CD4-positive, alpha-beta T cell treated with Interleukin-1 beta for 1 hour (primary cell): ENCODE data around the gene SULT1C4.
"Not testable (repeated sequence)": the region's sequence is repeated elsewhere in the genome, so short reads cannot be mapped to it uniquely, and the experiment has no call there.

ENCODE experiments used
- DNase-seq, 2 donors: peaks; one replicate each; pipeline ENCODE4 v3.0.0-alpha.2; 2020 to 2022

The SULT1C4 gene

DNA sequence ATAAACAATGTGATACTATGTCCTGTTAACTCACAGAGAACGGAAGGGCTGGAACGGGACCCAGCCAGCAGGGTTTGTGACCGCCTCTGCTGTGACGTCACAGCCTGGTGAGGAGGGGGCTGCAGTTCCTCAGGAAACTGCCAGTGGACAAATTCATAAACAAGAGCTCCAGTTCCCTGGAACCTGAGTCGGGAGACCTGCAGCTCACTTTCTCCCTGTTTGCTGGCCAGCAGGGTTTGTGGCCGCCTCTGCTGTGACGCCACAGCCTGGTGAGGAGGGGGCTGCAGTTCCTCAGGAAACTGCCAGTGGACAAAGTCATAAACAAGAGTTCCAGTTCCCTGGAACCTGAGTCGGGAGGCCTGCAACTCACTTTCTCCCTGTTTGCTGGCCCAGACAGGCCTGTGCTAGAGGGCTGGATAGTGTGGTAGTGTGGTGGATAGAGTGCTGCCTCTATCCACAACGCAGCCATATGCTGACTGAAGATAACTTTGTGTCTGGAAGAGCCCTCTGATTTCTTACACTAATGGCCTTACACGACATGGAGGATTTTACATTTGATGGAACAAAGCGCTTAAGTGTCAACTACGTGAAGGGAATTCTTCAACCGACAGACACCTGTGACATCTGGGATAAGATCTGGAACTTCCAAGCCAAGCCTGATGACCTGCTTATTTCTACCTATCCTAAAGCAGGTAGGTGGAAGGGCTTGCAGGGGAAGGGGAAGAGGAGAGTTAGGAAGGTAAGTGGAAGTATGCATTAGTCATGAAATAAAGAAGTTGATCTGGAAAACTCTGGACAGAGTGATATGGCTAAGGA lies at the start of gene SULT1C4:
SULT1C4 (plus strand) TSS at position 140 of the 816 bp plus-strand sequence; CDS start at position 524, 384 bp downstream.
- no peak for DNase-seq

DNA sequence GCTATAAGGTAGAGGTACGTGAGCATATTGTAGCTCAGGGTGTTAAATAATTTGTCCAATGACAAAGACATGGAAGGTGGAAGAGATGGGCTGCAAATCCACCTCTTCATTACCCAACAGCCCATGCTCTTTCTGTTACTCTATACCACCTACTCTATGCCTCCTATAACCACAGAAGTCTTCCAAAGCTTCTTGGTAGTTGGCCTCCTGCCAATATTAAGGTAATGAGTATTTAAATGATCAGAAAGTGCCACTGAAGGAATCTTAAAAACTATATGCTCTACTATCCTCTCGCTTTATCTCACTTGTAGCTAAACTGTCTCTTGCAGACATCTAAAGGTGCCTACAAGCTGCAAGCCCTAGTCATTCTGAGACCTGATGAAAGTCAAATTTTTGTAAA lies 48.0 kb upstream of the SULT1C4 start:
- DNase-seq: no peak

DNA sequence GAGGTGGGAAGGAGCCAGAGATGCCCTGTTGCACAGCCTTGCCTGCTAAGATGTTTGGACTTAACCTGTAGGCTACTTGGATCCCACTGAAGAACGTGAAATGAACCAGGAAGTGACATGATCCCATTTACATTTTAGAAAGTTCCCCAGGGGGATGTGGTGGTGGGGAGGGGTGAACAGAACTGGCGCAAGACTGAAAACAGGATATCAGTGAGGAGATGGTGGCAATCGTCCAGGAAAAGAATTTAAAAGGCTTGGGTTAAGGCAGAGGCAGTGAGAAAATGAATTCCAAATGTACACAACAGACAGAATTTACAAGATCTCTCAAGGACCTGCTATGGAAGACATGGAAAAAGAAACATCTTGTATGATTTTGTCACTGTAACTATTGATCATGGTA lies 46.8 kb upstream of the SULT1C4 start:
- DNase-seq: no peak

DNA sequence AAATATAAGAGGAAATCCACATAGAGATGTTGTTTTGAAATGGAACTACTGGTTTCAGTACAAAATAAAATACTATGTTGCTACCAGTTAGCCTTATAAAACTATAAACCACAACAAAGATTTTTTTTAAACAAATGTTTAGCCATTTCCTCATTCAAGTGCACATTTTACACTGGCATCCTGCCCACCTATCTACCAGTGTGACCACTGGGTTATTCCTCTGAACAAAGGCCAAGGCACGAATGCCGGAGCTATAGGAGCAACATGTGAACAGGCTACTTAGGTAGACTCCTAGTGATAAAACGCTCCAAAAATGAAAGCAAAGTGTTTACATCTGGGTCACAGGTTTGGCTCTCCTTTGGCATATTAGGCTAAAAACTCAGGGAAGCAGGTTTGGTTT lies 31.8 kb upstream of the SULT1C4 start:
- no peak for DNase-seq

DNA sequence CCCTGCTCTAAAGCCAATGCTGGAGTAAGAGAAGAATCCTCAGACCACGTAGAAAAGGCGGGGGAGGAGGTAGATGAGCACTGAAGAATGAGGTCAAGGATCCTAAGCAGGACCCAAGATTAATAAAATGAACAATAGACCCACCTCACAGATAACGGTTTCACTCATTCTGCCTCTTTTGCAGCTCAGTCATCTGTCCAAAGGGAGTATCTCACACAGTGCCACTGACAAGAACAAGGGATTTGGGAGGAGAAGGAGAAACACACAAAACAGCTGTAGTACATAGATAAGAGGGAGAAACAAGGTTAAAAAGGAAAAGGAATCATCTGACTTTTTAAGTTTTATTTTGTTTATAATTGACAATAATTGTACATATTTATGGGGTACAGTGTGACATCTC lies 30.9 kb upstream of the SULT1C4 start:
- no peak for DNase-seq

DNA sequence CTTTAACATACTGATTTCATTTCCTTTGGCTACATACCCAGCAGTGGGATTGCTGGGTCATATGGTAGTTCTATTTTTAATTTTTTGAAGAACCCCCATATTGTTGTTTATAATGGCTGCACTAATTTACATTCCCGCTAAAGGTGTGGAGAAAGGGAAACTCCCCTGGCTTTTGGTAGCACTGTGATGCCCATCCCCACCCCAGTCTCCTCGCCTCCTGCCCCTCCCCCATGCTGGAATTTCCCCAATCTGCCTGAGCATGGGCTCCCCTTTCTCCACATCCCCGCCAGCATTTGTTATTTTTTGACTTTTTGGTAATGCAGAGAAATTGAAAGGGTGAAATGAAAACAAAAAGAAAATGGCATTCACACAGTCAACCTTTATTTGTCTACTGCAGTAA lies 30.0 kb upstream of the SULT1C4 start:
- DNase-seq: no peak

DNA sequence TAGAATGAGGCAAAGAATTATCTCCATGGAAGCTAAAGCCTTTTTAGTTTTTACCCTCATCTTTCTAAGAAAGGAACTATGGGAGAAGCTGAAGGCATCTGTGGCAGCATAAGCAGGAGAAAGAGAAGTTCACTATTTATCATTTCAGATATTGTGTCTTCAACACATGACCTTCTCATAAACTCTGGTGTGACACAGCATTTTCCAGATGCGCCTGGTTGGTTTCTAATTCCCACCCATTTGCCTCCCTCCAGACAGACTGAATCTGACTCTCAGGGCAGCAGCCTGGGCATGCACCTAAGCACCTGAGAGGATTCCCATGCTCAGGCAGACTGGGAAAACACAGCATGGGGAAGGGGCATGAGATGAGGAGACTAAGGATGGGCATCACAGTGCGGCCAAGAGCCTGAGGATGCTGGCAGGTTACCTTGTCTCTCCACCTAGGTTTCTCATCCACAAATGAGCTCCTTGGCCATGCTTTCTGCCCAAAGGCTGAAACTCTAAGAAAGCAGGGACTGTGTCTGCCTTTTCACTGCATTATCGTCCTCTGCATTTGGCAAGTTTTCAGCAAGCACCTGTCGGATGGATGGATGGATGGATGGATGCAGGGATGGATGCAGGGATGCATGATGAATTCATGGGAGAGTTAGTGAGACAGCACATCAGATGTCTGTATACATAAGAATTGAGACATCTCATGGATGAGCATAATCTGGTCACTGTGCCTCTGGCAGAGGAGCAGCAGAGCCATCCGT lies 28.8 kb upstream of the SULT1C4 start:
- DNase-seq: no peak

DNA sequence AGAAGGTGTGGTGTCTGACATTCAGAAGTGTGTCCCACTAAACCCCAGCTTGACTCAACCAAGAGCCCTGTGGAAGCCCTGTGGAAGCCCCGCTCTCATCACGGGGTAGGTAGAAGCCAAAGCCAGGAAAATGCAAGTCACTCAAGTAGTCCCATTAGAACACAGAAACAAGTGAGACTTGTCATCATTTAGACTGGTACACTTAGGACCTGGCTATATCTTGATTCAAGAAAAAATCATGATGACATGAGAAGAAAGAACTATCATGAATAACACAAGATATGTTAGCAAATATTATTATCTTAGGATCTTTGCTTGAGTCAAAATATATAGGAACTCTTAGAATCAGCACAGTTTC lies 28.2 kb upstream of the SULT1C4 start:
- DNase-seq: no peak

DNA sequence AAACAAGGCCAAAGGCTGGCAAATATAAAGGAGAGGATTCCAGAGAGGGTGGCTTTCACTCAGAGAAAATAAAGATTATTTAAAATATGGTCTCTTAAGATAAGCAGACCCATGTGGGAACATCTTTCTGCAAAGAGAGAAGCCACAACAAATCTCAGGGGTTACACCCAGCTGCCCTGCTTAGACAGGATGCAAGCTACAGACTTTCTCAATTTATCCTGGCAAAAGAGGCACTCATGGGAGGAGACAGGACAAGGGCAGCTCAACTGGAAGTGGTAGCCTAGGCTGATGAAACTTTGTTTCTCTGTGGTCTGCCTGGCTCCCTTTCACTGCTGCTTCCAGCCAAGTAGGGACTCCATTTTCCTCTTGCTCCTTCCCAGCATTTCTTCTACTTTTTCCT lies 25.9 kb upstream of the SULT1C4 start:
- no peak for DNase-seq

DNA sequence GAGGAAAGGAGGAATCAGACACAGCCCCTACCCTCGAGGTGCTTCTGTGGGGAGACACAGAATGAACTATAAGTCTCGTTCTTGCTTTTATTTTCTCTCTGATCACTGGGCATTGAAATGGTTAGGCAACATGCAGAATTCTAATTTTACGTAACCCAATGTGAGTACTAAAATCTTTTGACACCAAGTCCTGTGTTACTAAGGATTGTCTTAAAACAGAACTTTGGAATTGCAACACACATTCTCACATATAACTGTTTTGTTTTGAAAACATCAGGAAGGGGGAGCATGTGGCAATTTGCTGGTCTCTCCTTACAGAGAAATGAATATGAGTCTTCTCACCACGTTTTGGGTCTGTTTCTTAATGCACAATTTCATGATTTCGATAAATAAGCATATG lies 23.6 kb upstream of the SULT1C4 start:
- no peak for DNase-seq

DNA sequence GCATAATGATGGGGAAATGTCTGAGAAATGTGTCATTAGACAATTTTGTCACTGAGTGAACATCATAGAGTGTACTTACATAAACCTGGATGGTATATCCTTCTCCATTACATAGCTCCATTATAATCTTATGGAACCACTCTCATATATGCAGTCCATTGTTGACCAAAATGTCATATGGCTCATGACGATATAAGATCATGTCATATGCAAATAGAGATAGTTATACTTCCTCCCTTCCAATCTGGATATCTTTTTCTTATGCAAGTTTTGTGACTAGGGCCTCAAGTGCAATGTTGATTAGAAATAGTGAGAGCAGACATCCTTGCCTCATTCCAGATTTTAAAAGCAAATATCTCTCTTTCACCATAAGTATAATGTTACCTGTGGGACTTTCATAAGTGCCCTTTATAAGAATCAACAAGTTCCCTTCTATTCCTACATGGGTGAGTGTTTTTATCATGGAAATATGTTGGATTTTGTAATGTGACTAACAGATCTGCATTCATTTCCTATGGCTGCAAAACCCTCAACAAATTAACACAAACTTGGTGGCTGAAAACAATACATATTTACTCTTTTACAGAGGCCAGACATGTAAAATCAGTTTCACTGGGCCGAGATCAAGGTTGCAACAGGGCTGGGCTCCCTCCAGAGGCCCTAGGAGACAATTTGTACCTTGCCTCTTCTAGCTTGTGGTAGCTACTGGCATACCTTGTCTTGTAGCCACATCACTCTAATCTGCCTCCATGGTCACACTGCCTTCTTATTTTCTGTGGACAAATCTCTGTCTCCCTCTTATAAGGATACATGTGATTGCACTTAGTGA lies 21.6 kb upstream of the SULT1C4 start:
- no peak for DNase-seq

DNA sequence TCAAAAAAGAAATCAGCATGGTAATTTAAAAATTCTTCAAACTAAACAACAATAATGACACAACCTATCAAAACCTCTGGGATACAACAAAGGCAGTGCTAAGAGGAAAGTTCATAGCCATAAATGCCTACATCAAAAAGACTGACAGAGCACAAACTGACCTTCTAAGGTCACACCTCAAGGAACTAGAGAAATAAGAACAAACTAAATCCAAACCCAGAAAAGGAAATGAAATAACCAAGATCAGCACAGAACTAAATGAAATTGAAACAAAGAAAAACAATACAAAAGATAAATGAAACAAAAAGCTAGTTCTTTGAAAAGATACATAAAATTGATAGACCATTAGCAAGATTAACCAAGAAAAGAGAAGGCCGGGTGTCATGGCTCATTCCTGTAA lies 18.4 kb upstream of the SULT1C4 start:
- not testable (repeated sequence) for DNase-seq

DNA sequence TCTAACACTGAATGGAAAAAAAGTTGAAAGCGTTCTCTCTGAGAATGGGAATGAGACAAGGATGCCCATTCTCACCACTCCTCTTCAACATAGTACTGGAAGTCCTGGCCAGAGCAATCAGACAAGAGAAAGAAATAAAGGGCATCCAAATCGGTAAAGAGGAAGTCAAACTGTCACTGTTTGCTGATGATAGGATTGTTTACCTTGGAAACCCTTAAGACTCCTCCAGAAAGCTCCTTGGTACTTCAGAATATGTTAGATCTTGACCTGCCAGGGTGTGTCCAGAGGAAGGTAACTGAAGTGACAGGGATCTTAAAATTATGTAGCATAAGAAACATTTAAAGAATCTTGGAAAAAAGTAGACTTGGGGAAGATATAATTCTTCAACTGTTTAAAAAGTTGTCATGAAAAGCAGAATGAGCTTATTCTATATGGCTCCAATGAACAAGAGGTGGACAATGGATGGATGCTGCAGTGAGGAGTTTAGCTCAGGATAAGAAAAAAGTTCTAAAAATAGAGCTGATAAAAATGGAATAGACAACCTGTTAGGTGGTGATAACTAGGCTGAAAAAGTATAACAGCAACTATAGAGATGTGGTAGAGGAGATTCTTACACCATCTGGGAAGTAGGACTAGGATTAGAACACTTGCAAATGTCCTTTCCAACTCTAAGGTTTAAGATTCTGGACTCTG lies 16.8 kb upstream of the SULT1C4 start:
- DNase-seq: no peak

DNA sequence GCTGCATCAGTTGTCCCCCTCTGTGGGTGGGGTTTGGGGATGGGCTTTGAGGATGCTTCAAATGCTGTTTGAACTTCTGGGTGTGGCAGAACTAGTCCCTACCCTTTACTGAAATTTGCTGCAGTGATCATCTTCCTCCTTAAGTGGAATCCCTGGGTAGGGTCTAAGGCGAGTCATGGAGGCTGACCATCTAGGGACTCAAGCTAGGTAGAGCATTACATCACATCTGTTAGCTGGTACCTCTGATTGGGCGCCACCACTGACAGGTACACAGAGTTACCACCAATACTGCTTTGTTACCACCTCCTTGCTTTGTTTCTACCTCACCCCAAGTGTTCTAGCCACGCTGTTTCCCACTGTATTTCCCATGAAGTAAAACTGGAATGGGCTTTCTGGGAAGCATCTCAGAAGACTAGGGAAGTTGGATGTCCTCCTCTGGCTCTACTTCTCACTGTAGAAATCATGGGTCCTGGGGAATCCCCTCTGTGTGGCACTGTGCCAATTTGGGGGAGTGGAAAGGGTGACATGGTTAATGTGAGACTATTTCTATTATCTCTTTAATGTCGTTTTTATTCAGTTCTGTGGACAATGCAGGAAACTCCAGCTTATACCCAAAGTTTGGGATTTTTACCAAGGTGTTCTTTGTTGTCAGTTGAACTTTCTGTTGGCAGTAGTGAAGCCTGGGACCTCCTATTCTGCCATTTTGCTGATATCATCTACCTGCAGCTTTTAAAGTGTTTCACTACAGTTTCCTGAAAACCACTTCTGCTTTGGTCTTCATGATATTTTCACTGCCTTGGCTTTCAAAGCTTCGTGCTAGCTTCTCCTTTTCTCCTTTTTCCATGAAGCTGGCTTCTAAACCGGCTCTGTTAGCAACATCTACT lies 14.5 kb upstream of the SULT1C4 start:
- DNase-seq: no peak

DNA sequence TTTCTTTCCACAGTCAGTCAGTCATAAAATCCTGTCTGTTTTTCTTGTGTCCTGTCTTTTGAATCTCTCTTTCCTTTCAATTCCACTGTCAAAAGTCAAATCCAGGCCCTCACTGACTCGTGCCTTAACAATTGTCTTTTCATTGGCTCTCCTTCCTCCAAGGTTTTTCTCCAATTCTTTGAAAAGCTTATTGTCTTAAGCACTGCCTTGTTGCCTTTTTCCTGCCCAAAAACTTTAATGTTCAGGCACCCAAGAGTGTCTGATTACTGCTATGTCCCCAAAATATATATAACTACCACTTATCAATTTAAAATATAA lies 13.9 kb upstream of the SULT1C4 start:
- DNase-seq: no peak

DNA sequence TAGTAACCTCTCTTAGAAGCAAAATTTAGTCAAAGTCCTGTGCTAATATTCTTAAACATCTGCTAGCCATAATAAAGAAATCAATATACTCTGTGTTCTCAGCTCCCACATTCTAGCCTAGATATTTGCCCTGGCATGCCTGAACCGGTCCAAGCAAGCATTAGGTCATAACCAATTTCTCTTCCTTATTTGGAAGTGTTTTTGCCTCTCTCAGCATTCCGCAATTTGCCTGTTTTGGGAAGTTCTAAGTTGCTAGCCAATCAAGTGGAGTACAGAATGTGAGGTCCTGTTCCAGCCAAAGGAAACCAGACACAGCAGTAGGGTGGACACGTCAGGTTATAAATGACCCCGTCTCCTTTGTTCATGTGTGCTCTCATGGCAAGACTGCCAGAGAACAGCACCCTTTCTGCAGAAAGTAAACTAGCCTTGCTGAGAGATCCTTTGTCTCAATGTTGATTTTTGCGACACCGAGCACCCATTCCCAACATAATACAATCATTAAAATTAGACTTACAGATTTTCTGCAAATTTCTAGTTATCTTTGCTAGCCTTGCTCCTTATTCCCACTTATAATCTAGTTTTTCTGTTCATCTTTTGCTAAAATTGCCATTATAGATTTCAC lies 13.0 kb upstream of the SULT1C4 start:
- no peak for DNase-seq

DNA sequence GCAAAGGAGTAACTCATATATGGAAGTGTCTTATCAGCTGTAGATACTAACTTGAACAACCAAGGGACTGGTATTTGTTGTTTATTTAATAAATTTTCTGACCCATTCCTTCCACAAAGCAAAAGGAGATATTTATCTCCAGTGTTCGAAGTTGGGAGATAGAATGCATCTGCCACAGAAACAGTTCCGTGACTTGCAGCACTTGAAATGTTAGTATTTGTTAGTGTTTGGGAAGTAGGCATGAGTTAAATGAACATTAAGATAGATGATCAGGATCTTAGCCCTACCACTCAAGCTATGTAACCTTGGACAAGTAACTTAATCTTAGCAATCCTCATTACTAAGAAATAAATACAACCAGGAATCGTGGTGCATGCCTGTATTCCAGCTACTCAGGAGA lies 12.1 kb upstream of the SULT1C4 start:
- DNase-seq: no peak

DNA sequence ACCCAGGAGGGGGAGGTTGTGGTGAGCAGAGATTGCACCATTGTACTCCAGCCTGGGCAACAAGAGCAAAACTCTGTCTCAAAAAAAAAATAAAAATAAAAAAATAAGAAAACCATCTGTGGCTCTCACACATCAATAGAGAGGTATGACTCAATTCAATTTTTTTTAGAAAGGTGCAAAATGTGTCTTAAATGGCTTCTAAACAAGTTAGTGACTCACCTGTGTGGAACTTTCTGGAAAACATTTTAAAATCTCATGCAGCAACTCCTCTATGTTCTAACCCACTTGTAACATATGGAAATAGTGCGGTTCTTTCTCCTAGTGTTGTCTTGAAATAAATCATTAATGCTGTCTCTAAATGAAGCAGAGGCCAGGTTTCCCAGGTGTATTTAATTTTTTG lies 10.7 kb upstream of the SULT1C4 start:
- DNase-seq: no peak

DNA sequence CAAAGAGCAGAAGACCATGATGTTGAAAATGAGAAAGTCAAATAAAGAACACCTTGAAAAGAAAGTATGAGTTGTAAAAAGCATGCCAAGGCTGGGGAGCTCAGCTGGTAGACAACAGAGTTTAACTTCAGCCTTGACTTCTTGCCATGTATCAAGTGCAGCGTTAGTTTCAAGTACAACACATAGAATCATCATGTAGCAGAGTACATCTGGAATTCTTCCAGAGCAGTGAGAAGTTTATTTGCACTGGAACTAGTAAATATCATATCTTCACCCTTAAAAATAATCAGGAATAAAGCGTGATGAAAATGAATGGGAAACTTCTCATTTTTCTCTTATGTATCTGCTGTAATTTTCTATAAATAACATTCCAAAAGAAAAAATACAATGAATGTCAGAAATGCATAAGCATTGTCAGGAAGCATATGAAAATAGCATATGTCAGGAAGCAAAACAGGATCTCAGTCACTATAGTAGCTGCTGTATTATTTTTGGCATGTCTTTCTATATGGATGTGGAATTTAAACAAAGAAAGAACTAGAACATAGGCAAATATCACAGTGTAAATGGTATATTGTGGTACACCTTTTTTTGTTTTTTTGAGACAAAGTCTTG lies 10.1 kb upstream of the SULT1C4 start:
- DNase-seq: no peak

DNA sequence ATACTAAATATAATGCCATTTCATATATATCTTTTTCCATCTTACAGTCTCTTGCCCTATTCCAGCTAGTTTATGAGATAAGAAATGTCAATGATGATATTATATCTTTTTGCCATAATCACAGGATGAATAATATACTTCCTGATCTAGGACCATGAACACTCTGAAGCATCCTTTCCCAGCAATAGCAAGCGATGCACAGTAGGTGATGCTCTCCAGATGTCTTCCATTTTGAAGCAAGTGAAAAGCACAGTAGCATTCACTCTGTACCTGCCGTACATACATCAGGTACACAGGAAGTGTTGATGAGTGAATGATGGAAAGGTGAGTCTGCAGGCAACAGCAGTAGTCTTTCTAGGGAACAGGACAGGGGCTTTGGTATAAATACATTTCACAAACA lies 8.6 kb upstream of the SULT1C4 start:
- DNase-seq: no peak

DNA sequence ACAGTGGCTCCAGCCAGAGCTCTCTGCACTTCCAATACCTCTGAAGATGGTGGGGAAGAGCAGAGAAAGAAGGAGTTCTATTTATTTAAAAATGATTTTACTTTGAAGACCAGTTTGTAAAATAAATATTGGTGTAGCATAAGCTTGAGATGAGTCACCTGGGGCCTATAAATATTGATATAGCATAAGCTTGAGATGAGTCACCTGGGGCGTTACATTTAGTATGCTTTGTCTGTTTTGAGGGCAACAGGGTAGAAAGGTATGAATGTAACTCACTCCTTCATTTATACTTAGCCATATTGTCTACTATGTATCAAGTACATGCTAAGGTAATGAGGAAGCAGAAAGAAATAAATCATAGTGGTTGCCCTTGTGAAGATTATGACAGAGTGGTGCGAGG lies 7.7 kb upstream of the SULT1C4 start:
- no peak for DNase-seq
